ENCODE results near the gene CCSAP. TPM values are rescaled to one million over a fixed set of nuclear protein-coding genes. Genes with fewer than 3 reads are reported as not detected.

CCSAP gene
- polyA plus RNA-seq, 3 donors: 5.2 to 12.2 (median 6.7) TPM

DNA sequence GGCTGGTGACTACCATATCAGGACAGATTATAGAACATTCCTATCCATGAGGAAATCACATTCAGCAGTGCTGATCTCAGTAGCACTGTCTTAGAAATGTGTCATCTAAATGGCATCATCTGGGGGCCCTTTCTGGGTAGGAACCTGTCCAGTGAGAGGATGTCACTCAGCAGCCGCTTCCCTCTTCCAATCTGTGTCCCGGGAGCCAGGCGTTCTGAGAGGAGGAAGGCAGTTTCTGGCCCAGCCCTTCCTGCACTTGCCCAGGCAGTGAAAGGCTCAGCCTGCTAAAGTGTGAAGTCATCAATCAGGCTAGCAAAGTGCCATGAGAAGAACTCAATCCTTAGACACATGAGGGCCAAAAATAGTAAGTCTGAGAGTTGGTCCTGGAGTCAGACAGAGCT is 46.3 kb downstream of the CCSAP start:
- Mint-ChIP-seq H3K4me3 (no peak overlapping the region), H3K27ac (no peak overlapping the region), H3K9me3 (peaks cover 0 to 2% (median 0%) of the 10 kb centered on the region in 7 donors), H3K27me3 (ENCODE audit: low read depth in 3 of 3) (peaks cover 0 to 2% (median 0%) of the 10 kb centered on the region in 3 donors), H3K4me1 (no peaks in the 10 kb centered on the region), H3K36me3 (peaks cover 55 to 59% of the 10 kb centered on the region in 2 donors)
- TF ChIP-seq, protein P1, sequence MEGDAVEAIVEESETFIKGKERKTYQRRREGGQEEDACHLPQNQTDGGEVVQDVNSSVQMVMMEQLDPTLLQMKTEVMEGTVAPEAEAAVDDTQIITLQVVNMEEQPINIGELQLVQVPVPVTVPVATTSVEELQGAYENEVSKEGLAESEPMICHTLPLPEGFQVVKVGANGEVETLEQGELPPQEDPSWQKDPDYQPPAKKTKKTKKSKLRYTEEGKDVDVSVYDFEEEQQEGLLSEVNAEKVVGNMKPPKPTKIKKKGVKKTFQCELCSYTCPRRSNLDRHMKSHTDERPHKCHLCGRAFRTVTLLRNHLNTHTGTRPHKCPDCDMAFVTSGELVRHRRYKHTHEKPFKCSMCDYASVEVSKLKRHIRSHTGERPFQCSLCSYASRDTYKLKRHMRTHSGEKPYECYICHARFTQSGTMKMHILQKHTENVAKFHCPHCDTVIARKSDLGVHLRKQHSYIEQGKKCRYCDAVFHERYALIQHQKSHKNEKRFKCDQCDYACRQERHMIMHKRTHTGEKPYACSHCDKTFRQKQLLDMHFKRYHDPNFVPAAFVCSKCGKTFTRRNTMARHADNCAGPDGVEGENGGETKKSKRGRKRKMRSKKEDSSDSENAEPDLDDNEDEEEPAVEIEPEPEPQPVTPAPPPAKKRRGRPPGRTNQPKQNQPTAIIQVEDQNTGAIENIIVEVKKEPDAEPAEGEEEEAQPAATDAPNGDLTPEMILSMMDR (IDR thresholded peaks at IDR 0.05): no peak
- intact Hi-C loops (cut with micrococcal nuclease): no loop called here
- Histone ChIP-seq H3K79me2 (ENCODE audit: insufficient read depth, low read length) (no peaks in the 10 kb centered on the region), H2AFZ (ENCODE audit: insufficient read depth, low read depth, low read length, poor library complexity, severe bottlenecking) (no peak overlapping the region), H3K9ac (ENCODE audit: insufficient read depth, low read length, poor library complexity, severe bottlenecking) (no peak overlapping the region), H3K4me1 (ENCODE audit: control insufficient read depth in 1 of 2, insufficient read depth in 2 of 2, low read length in 2 of 2) (no peaks in the 10 kb centered on the region), H3K4me2 (replicated peaks; ENCODE audit: extremely low read depth, low read length, poor library complexity, severe bottlenecking) (no peak overlapping the region), H4K20me1 (ENCODE audit: insufficient read depth, low read length) (peaks cover 10% of the 10 kb centered on the region), H3K27ac (ENCODE audit: low read depth in 1 of 2, low read length in 2 of 2) (no peak overlapping the region), H3K36me3 (replicated peaks in 1 of 2; ENCODE audit: control insufficient read depth in 1 of 2, insufficient read depth in 2 of 2, low read length in 2 of 2) (peaks cover 50 to 80% of the 10 kb centered on the region in 2 donors), H3K9me3 (replicated peaks in 1 of 2; ENCODE audit: control insufficient read depth in 1 of 2, insufficient read depth in 1 of 2, low read length in 2 of 2) (no peaks in the 10 kb centered on the region), H3K27me3 (ENCODE audit: control insufficient read depth in 2 of 2, insufficient read depth in 2 of 2, low read length in 2 of 2) (no peaks in the 10 kb centered on the region), H3K4me3 (replicated peaks in 1 of 3; ENCODE audit: low read depth in 2 of 3, low read length in 3 of 3) (no peak overlapping the region)
- 87% methylated on average over 3 of the region's 3 CpGs for WGBS (ENCODE audit: insufficient coverage)
- DNase-seq: no peak

DNA sequence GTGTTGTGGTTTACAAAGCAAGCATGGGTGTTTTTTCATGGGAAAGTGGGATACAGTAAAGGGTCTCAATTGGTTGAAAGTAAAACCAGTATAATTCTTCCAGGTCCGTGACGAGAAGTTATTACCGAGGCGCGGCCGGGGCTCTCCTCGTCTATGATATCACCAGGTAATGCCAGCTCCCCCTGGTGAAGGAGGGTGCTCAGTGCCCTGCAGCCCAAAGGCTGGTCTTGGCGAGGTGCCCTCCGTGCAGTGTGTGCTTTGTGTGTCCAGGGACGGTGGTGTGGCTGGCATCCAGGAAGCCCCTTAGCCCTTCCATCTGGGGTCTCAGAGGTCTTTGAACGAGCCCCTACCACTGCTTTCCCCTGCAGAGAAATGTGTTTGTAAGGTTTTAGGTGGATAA is 47.1 kb downstream of the CCSAP start:
- peaks cover 44 to 80% of the 10 kb centered on the region in 2 donors for H3K36me3 ChIP-seq (replicated peaks in 1 of 2; ENCODE audit: control insufficient read depth in 1 of 2, insufficient read depth in 2 of 2, low read length in 2 of 2)
- no peak for DNase-seq
- intact Hi-C loops (cut with micrococcal nuclease): no loop called here
- H3K9ac ChIP-seq (ENCODE audit: insufficient read depth, low read length, poor library complexity, severe bottlenecking): no peak overlapping the region
- no peaks in the 10 kb centered on the region for H3K27me3 ChIP-seq (ENCODE audit: control insufficient read depth in 2 of 2, insufficient read depth in 2 of 2, low read length in 2 of 2)
- TF ChIP-seq, protein P1 (IDR thresholded peaks at IDR 0.05): no peak
- H3K36me3 Mint-ChIP-seq: peaks cover 59 to 61% of the 10 kb centered on the region in 2 donors
- H3K4me3 ChIP-seq (replicated peaks in 1 of 3; ENCODE audit: low read depth in 2 of 3, low read length in 3 of 3): no peak overlapping the region
- no peak overlapping the region for H3K4me3 Mint-ChIP-seq
- no peak overlapping the region for H3K4me2 ChIP-seq (replicated peaks; ENCODE audit: extremely low read depth, low read length, poor library complexity, severe bottlenecking)
- H3K79me2 ChIP-seq (ENCODE audit: insufficient read depth, low read length): no peaks in the 10 kb centered on the region
- peaks cover 0 to 2% (median 0%) of the 10 kb centered on the region in 3 donors for H3K27me3 Mint-ChIP-seq (ENCODE audit: low read depth in 3 of 3)
- no peak overlapping the region for H3K27ac ChIP-seq (ENCODE audit: low read depth in 1 of 2, low read length in 2 of 2)
- H3K4me1 ChIP-seq (ENCODE audit: control insufficient read depth in 1 of 2, insufficient read depth in 2 of 2, low read length in 2 of 2): no peaks in the 10 kb centered on the region
- WGBS (ENCODE audit: insufficient coverage): 100% methylated on average over 10 of the region's 11 CpGs
- no peaks in the 10 kb centered on the region for H3K9me3 ChIP-seq (replicated peaks in 1 of 2; ENCODE audit: control insufficient read depth in 1 of 2, insufficient read depth in 1 of 2, low read length in 2 of 2)
- H4K20me1 ChIP-seq (ENCODE audit: insufficient read depth, low read length): peaks cover 16% of the 10 kb centered on the region
- H3K27ac Mint-ChIP-seq: no peak overlapping the region
- H3K9me3 Mint-ChIP-seq: peaks cover 0 to 2% (median 0%) of the 10 kb centered on the region in 7 donors
- H2AFZ ChIP-seq (ENCODE audit: insufficient read depth, low read depth, low read length, poor library complexity, severe bottlenecking): no peak overlapping the region
- no peaks in the 10 kb centered on the region for H3K4me1 Mint-ChIP-seq
